Nephron progenitor cell (in vitro differentiated cells): Measurements from ENCODE around the gene TSHR.

ENCODE experiments used
- DNase-seq: peaks from one replicate; pipeline ENCODE4 v3.0.0; 2021
- H3K27ac Mint-ChIP-seq: 2 replicates; pipeline ENCODE4 v1.8.0; 2021; ENCODE audit warnings: mild to moderate bottlenecking, moderate library complexity, mixed read lengths
- H3K27me3 Mint-ChIP-seq: 2 replicates; pipeline ENCODE4 v1.8.0; 2021; ENCODE audit warnings: mild to moderate bottlenecking, low read depth, mixed read lengths; ENCODE audit not compliant: poor library complexity
- H3K36me3 Mint-ChIP-seq: 2 replicates; pipeline ENCODE4 v1.8.0; 2021; ENCODE audit warnings: low read depth, mixed read lengths
- H3K4me1 Mint-ChIP-seq: 2 replicates; pipeline ENCODE4 v1.8.0; 2021; ENCODE audit warnings: mixed read lengths
- H3K4me3 Mint-ChIP-seq: 2 replicates; pipeline ENCODE4 v1.8.0; 2021; ENCODE audit warnings: mild to moderate bottlenecking, moderate library complexity, mixed read lengths
- H3K9me3 Mint-ChIP-seq: 2 replicates; pipeline ENCODE4 v1.8.0; 2021; ENCODE audit warnings: mild to moderate bottlenecking, moderate library complexity, mixed read lengths
- TF ChIP-seq, protein P1 (sequence below): fragments of 200-600 bp; sonication (generic); IDR thresholded peaks from 2 replicates; pipeline ENCODE4 v1.5.0; 2021; ENCODE audit warnings: antibody characterized with exemption

TSHR gene

GRCh38 chr14:80954687-80955299 lies 628 bp upstream of the TSHR start:
- Mint-ChIP-seq H3K4me3 (peak overlapping the region; percentile 91), H3K36me3 (no peaks in the 10 kb centered on the region), H3K4me1 (peaks cover 10% of the 10 kb centered on the region), H3K27ac (peak overlapping the region; percentile 15), H3K9me3 (no peaks in the 10 kb centered on the region), H3K27me3 (peaks cover 62% of the 10 kb centered on the region)
- TF ChIP-seq, protein P1, sequence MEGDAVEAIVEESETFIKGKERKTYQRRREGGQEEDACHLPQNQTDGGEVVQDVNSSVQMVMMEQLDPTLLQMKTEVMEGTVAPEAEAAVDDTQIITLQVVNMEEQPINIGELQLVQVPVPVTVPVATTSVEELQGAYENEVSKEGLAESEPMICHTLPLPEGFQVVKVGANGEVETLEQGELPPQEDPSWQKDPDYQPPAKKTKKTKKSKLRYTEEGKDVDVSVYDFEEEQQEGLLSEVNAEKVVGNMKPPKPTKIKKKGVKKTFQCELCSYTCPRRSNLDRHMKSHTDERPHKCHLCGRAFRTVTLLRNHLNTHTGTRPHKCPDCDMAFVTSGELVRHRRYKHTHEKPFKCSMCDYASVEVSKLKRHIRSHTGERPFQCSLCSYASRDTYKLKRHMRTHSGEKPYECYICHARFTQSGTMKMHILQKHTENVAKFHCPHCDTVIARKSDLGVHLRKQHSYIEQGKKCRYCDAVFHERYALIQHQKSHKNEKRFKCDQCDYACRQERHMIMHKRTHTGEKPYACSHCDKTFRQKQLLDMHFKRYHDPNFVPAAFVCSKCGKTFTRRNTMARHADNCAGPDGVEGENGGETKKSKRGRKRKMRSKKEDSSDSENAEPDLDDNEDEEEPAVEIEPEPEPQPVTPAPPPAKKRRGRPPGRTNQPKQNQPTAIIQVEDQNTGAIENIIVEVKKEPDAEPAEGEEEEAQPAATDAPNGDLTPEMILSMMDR = peak; percentile 77
- peak; percentile 86 for DNase-seq

DNA sequence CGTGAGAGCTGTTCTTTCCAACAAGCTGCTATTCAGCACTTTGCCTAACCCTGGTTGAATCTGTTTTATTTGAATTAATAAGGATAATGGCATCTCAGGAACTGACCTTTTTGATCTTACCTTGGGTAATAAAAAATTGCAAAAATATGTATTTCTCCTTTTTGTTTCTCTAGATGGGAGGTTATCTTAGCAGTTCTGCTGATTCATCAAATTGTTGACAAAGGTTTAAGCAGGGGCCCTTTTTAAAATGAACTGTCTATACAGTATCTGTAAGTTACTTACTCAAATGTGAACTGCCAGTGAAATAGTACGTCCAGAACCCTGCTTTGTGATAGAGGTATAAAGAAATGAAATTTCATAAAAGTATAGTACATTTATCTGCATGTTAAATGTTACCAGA lies 681 bp downstream of the TSHR start:
- peaks cover 57% of the 10 kb centered on the region for H3K27me3 Mint-ChIP-seq
- TF ChIP-seq, protein P1 = no peak
- H3K4me1 Mint-ChIP-seq = peaks cover 10% of the 10 kb centered on the region
- DNase-seq = no peak
- H3K36me3 Mint-ChIP-seq = no peaks in the 10 kb centered on the region
- peak overlapping the region; percentile 91 for H3K4me3 Mint-ChIP-seq
- no peaks in the 10 kb centered on the region for H3K9me3 Mint-ChIP-seq
- no peak overlapping the region for H3K27ac Mint-ChIP-seq

DNA sequence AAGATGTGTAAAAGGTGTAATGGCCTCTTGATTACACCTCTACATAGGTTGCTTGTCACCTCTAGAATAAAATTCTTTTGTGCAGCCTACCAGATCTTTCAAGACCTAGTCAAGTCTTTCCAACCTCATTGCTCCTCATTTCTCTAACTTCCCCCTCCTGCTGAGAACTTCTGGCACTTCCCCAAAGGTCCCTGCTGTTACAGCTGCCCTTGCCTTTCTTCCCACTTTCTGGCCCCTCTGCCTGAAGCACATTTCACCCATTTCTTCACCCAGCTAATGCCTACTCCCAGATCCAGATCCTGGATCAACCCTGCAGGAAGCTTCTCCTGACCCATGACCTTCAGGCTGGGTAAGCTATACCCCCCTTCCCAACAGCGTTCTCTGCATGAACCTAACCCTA lies 1.5 kb downstream of the TSHR start:
- TF ChIP-seq, protein P1 = no peak
- no peak overlapping the region for H3K4me3 Mint-ChIP-seq
- peaks cover 52% of the 10 kb centered on the region for H3K27me3 Mint-ChIP-seq
- no peak for DNase-seq
- H3K27ac Mint-ChIP-seq = no peak overlapping the region
- no peaks in the 10 kb centered on the region for H3K36me3 Mint-ChIP-seq
- no peaks in the 10 kb centered on the region for H3K9me3 Mint-ChIP-seq
- H3K4me1 Mint-ChIP-seq = peaks cover 10% of the 10 kb centered on the region

GRCh38 chr14:80957613-80958012 lies 2.2 kb downstream of the TSHR start:
- no peak for DNase-seq
- TF ChIP-seq, protein P1 = no peak
- no peaks in the 10 kb centered on the region for H3K9me3 Mint-ChIP-seq
- no peak overlapping the region for H3K27ac Mint-ChIP-seq
- H3K27me3 Mint-ChIP-seq = peaks cover 48% of the 10 kb centered on the region
- H3K4me3 Mint-ChIP-seq = no peak overlapping the region
- H3K36me3 Mint-ChIP-seq = no peaks in the 10 kb centered on the region
- H3K4me1 Mint-ChIP-seq = peaks cover 10% of the 10 kb centered on the region

DNA sequence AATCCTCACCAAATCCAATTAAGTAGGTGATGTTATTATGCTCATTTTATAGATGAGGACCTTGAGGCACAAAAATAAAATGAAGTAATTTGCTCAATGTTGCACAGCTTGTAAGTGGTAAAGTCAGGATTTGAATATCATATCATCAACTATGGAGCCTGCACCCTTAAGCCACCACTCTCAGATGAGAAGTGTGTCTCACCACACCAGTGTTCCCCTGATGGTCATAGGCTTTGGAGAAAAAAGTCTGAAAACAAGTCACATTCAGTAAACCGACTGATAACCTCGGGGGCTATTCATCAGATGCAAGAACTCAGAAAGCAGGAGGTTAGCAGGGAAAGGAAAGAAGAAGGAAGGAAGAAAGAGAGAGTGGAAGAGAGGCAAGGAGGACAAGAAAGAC lies 2.8 kb downstream of the TSHR start:
- H3K4me3 Mint-ChIP-seq = no peak overlapping the region
- no peaks in the 10 kb centered on the region for H3K9me3 Mint-ChIP-seq
- peaks cover 47% of the 10 kb centered on the region for H3K27me3 Mint-ChIP-seq
- no peak for DNase-seq
- no peak overlapping the region for H3K27ac Mint-ChIP-seq
- TF ChIP-seq, protein P1 = no peak
- H3K4me1 Mint-ChIP-seq = peaks cover 10% of the 10 kb centered on the region
- no peaks in the 10 kb centered on the region for H3K36me3 Mint-ChIP-seq

DNA sequence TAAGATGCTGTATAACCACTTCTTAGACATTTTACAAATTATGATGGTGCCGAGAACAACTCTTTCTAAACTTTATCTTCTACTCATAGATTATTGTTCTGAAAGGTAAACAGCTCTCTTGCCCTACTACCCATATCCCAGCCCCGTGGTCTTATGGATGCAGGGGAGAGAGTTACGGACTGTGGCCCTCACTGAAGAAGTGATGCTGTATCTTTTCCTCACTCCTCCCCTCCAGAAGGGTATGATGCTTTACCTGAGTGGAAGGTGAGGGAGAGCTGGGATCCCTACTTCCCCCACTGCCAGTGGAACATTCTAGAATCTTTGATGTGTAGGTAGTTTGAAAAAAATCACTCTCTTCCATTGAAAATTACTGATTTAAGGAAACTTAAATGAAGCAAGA lies 3.5 kb downstream of the TSHR start:
- H3K9me3 Mint-ChIP-seq = no peaks in the 10 kb centered on the region
- H3K36me3 Mint-ChIP-seq = no peaks in the 10 kb centered on the region
- no peak overlapping the region for H3K27ac Mint-ChIP-seq
- TF ChIP-seq, protein P1 = no peak
- no peak for DNase-seq
- H3K4me1 Mint-ChIP-seq = peaks cover 10% of the 10 kb centered on the region
- no peak overlapping the region for H3K4me3 Mint-ChIP-seq
- H3K27me3 Mint-ChIP-seq = peaks cover 54% of the 10 kb centered on the region
